GM12875 (cell line): ENCODE measurements around the gene TRIM41.

Experiments
- H3K4me3 ChIP-seq: one replicate; pipeline ENCODE4 v1.5.1; 2011; ENCODE audit warnings: low read depth, low read length, control low read depth
- CTCF ChIP-seq: IDR thresholded peaks from 2 replicates; pipeline ENCODE4 v1.5.1; 2011; ENCODE audit warnings: low read depth, mild to moderate bottlenecking, control low read depth, inconsistent platforms, low read length, moderate library complexity, borderline replicate concordance; ENCODE audit not compliant: insufficient read depth

The TRIM41 gene

DNA sequence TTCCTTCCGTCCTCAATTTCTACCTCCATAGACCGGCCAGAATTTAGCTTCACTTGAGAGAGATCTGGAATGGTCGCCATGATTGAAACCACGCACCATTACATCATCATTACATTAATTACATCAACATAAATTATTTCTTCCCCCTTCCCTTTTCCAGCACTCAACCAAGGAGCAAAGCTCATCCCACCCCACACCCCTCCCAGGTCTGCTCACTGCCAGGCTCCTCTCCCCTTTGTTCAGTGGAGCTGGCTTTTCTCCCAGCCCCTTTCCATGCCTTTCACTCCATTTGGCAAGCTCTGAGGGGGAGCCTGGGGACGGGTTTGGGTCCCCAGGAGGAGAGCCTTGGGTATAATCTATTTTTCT lies 12.2 kb downstream of the TRIM41 start:
- no peak for TF ChIP-seq CTCF
- no peak overlapping the region for H3K4me3 ChIP-seq

DNA sequence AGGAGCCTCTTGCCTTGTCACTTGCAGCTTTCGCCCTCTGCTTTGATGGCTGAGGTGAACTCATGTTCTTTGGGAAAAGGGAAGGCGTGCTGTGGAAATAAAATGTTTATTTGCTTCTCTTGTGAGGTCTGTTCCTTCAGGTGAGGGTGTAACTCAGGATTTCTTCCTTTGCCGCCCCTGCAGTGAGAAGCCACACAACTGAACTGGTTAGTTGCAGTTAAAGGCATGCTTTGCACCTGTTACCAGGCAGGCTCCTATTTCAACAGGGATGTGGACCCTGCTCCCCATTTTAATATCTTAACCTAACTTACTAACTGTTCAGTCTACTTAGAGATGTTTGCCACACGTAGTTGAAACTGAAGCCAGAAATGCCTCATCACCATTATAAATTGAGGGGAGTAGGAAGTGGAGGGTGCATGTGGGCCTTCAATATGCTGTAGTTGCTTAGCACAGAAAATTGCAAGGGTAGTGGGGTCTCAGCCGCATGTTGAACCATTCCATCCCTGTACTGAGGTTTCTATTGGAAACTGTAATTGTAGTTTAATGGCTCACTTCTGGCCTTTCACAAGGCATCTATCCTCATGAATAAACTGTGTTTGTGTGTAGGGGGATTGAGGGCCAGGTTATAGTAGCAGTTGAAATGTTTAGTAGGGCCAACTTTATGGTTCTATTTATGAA lies 12.7 kb downstream of the TRIM41 start:
- no peak for TF ChIP-seq CTCF
- no peak overlapping the region for H3K4me3 ChIP-seq

GRCh38 chr5:181236471-181236870 lies 13.4 kb downstream of the TRIM41 start:
- no peak for TF ChIP-seq CTCF
- H3K4me3 ChIP-seq: no peak overlapping the region

GRCh38 chr5:181236954-181237641 lies 14.0 kb downstream of the TRIM41 start:
- H3K4me3 ChIP-seq: no peak overlapping the region
- TF ChIP-seq CTCF: no peak

GRCh38 chr5:181237729-181238385 lies 14.8 kb downstream of the TRIM41 start:
- no peak for TF ChIP-seq CTCF
- H3K4me3 ChIP-seq: no peak overlapping the region

DNA sequence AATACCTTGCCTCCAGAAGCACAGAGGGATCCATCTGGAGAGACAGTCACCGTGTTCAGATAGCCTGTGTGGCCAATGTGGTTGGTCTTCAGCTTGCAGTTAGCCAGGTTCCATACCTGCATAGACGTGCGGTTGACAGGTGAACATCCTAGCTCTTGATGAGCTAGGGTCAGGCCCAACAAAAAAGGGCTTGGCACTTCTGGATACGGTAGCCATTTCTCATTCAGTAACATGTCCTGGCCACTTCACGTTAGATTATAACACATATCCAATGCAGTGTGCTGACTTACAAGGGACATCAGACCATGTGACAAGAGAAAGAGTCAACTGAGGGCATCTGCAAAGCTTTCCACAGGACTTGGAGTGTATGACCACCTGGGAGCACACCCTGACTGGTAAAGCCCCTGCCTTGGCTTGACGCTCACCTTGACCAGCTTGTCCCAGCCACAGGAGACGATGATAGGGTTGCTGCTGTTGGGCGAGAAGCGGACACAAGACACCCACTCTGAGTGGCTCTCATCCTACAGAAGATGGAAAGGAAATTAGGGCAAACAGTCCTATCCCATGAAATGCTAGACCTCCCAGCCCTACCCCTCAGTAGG lies 16.1 kb downstream of the TRIM41 start:
- H3K4me3 ChIP-seq: no peak overlapping the region
- TF ChIP-seq CTCF: no peak
